ENCODE measurements around the gene ZSCAN21.

The ZSCAN21 gene

GRCh38 chr7:100024020-100024619, 25.5 kb upstream of the ZSCAN21 start:
- peaks cover 30% of the 10 kb centered on the region for H3K79me2 ChIP-seq
- H3K36me3 ChIP-seq (ENCODE audit: control insufficient read depth, insufficient read depth, low read length): no peaks in the 10 kb centered on the region

DNA sequence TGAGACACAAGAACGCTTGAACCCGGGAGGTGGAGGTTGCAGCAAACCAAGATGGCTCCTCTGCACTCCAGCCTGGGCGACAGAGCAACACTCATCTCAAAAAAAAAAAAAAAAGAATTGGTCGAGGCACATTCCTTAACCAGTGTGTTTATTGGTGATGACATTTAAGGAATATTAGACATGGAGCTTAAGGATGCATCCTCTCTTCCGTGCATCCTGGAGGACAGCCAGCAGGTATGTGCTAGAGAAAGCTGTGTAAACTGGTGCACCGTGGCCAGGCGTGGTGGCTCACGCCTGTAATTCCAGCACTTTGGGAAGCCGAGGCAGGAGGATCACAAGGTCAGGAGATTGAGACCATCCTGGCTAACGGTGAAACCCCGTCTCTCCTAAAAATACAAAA, 22.4 kb upstream of the ZSCAN21 start:
- no peak overlapping the region for H3K27ac ChIP-seq
- no peak overlapping the region for H2AFZ ChIP-seq
- H3K4me3 ChIP-seq (ENCODE audit: low read depth, low read length): no peak overlapping the region
- H3K27me3 ChIP-seq (ENCODE audit: control insufficient read depth, insufficient read depth, low read length): no peaks in the 10 kb centered on the region
- no peaks in the 10 kb centered on the region for H3K4me1 ChIP-seq
- H3K79me2 ChIP-seq: peaks cover 11% of the 10 kb centered on the region
- no peak overlapping the region for H3K9ac ChIP-seq
- no peaks in the 10 kb centered on the region for H3K9me3 ChIP-seq (ENCODE audit: control insufficient read depth, low read length)
- no peak for TF ChIP-seq CTCF (IDR thresholded peaks at IDR 0.05)
- no peak overlapping the region for H3K4me2 ChIP-seq (ENCODE audit: low read length)
- no peaks in the 10 kb centered on the region for H3K36me3 ChIP-seq (ENCODE audit: control insufficient read depth, insufficient read depth, low read length)

More at GRCh38 chr7:100024020-100024619, 25.5 kb upstream of the ZSCAN21 start:
- H2AFZ ChIP-seq: no peak overlapping the region
- H3K4me1 ChIP-seq: no peaks in the 10 kb centered on the region
- no peak overlapping the region for H3K9ac ChIP-seq
- TF ChIP-seq CTCF (IDR thresholded peaks at IDR 0.05): no peak
- H3K27me3 ChIP-seq (ENCODE audit: control insufficient read depth, insufficient read depth, low read length): no peaks in the 10 kb centered on the region
- H3K9me3 ChIP-seq (ENCODE audit: control insufficient read depth, low read length): no peaks in the 10 kb centered on the region
- no peak overlapping the region for H3K4me2 ChIP-seq (ENCODE audit: low read length)
- no peak overlapping the region for H3K4me3 ChIP-seq (ENCODE audit: low read depth, low read length)
- no peak overlapping the region for H3K27ac ChIP-seq

GRCh38 chr7:100029596-100029995, 20.0 kb upstream of the ZSCAN21 start:
- H3K79me2 ChIP-seq: peaks cover 4% of the 10 kb centered on the region
- H3K27me3 ChIP-seq (ENCODE audit: control insufficient read depth, insufficient read depth, low read length): no peaks in the 10 kb centered on the region
- H3K4me1 ChIP-seq: no peaks in the 10 kb centered on the region
- no peak overlapping the region for H3K27ac ChIP-seq
- H3K36me3 ChIP-seq (ENCODE audit: control insufficient read depth, insufficient read depth, low read length): no peaks in the 10 kb centered on the region
- TF ChIP-seq CTCF (IDR thresholded peaks at IDR 0.05): no peak
- H3K4me3 ChIP-seq (ENCODE audit: low read depth, low read length): no peak overlapping the region
- no peak overlapping the region for H2AFZ ChIP-seq
- no peaks in the 10 kb centered on the region for H3K9me3 ChIP-seq (ENCODE audit: control insufficient read depth, low read length)
- no peak overlapping the region for H3K4me2 ChIP-seq (ENCODE audit: low read length)
- H3K9ac ChIP-seq: no peak overlapping the region

DNA sequence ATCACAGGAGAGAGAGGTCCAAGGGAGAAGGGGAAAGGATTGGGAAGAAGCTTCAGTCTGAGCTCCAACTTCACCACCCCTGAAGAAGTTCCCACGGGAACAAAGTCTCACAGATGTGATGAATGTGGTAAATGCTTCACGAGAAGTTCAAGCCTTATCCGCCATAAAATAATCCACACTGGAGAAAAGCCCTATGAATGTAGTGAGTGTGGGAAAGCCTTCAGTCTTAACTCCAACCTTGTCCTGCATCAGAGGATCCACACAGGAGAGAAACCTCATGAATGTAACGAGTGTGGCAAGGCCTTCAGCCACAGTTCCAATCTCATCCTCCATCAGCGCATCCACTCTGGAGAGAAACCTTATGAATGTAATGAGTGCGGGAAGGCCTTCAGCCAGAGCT, 16.0 kb upstream of the ZSCAN21 start:
- TF ChIP-seq CTCF (IDR thresholded peaks at IDR 0.05): no peak
- Histone ChIP-seq H3K9me3 (ENCODE audit: control insufficient read depth, low read length) (no peaks in the 10 kb centered on the region), H3K4me1 (no peaks in the 10 kb centered on the region), H3K27ac (no peak overlapping the region), H3K27me3 (ENCODE audit: control insufficient read depth, insufficient read depth, low read length) (no peaks in the 10 kb centered on the region), H3K4me3 (ENCODE audit: low read depth, low read length) (no peak overlapping the region), H2AFZ (no peak overlapping the region), H3K36me3 (ENCODE audit: control insufficient read depth, insufficient read depth, low read length) (no peaks in the 10 kb centered on the region), H3K9ac (no peak overlapping the region), H3K4me2 (ENCODE audit: low read length) (no peak overlapping the region), H3K79me2 (no peaks in the 10 kb centered on the region)

- Histone ChIP-seq H3K27ac (no peak overlapping the region), H3K9ac (no peak overlapping the region), H3K4me3 (ENCODE audit: low read depth, low read length) (no peak overlapping the region), H3K79me2 (no peaks in the 10 kb centered on the region), H3K36me3 (ENCODE audit: control insufficient read depth, insufficient read depth, low read length) (no peaks in the 10 kb centered on the region), H2AFZ (no peak overlapping the region), H3K27me3 (ENCODE audit: control insufficient read depth, insufficient read depth, low read length) (no peaks in the 10 kb centered on the region), H3K9me3 (ENCODE audit: control insufficient read depth, low read length) (no peaks in the 10 kb centered on the region), H3K4me1 (no peaks in the 10 kb centered on the region), H3K4me2 (ENCODE audit: low read length) (no peak overlapping the region)
- no peak for TF ChIP-seq CTCF (IDR thresholded peaks at IDR 0.05)
Measured at GRCh38 chr7:100034871-100035510, 14.6 kb upstream of the ZSCAN21 start.

Measured in parathyroid adenoma (tissue), 2 donors.